Fibroblast of skin of left quadriceps (primary cell): Measurements from ENCODE around the gene TP73.

Experiments
- DNase-seq, 2 experiments: peaks; one replicate each; pipeline ENCODE4 v3.0.0-alpha.2; 2013; ENCODE audit warnings: low read depth in 2 of 2

The TP73 gene

GRCh38 chr1:3777647-3778589 lies 125.6 kb downstream of the TP73 start:
- no peak for DNase-seq

GRCh38 chr1:3778590-3779264 lies 126.4 kb downstream of the TP73 start:
- no peak for DNase-seq

- no peak for DNase-seq
Measured at GRCh38 chr1:3779265-3779911, 127.1 kb downstream of the TP73 start.

GRCh38 chr1:3779912-3780416 lies 127.6 kb downstream of the TP73 start:
- no peak for DNase-seq

- DNase-seq = no peak
Measured at GRCh38 chr1:3780901-3781300, 128.6 kb downstream of the TP73 start.

GRCh38 chr1:3783651-3784474 lies 131.5 kb downstream of the TP73 start:
- no peak for DNase-seq

- DNase-seq = no peak
Measured at GRCh38 chr1:3785045-3785444, 132.7 kb downstream of the TP73 start.

GRCh38 chr1:3785456-3786157 lies 133.3 kb downstream of the TP73 start:
- no peak for DNase-seq
